Activated CD4-positive, alpha-beta T cell treated with anti-CD3 and anti-CD28 coated beads, Interleukin-2, amount 10 ng/mL, durations not matched to agents 24 days and 14 days (primary cell): ENCODE measurements around the gene CACNA1A. TPM values are rescaled to one million over a fixed set of nuclear protein-coding genes. Genes with fewer than 3 reads are reported as not detected.
"Not testable (repeated sequence)": the region's sequence is repeated elsewhere in the genome, so short reads cannot be mapped to it uniquely, and the experiment has no call there.

Experiments
- DNase-seq: peaks from one replicate; pipeline ENCODE4 v3.0.0; 2022
- H3K27ac Mint-ChIP-seq: one replicate; pipeline ENCODE4 v1.8.0; 2022; ENCODE audit warnings: mild to moderate bottlenecking, mixed read lengths
- H3K27me3 Mint-ChIP-seq: one replicate; pipeline ENCODE4 v1.8.0; 2022; ENCODE audit warnings: mixed read lengths
- H3K36me3 Mint-ChIP-seq: one replicate; pipeline ENCODE4 v1.8.0; 2022; ENCODE audit warnings: low read depth, mild to moderate bottlenecking, mixed read lengths
- H3K4me1 Mint-ChIP-seq: one replicate; pipeline ENCODE4 v1.8.0; 2021; ENCODE audit warnings: mixed read lengths
- H3K4me3 Mint-ChIP-seq: one replicate; pipeline ENCODE4 v1.8.0; 2022; ENCODE audit warnings: mild to moderate bottlenecking, moderate library complexity, mixed read lengths
- H3K9me3 Mint-ChIP-seq: one replicate; pipeline ENCODE4 v1.8.0; 2021; ENCODE audit warnings: mixed read lengths
- intact Hi-C: fragments of 100-400 bp; cut with micrococcal nuclease; formaldehyde crosslinking; loops from one replicate; pipeline ENCODE4 v1.15.1; 2023
- total RNA-seq: library from RNA; stranded (reverse); gene quantifications from 2 replicates; pipeline ENCODE4 v1.2.3, GENCODE V29; 2022

Gene CACNA1A
- total RNA-seq, 1 donor from 2014 or later: 0.28 TPM

GRCh38 chr19:13262450-13262849 is 243.8 kb downstream of the CACNA1A start:
- peak; percentile 74 for DNase-seq
- peaks cover under 1% of the 10 kb centered on the region for H3K9me3 Mint-ChIP-seq
- H3K27ac Mint-ChIP-seq: no peak overlapping the region
- peaks cover 22% of the 10 kb centered on the region for H3K27me3 Mint-ChIP-seq
- H3K4me3 Mint-ChIP-seq: no peak overlapping the region
- peaks cover 17% of the 10 kb centered on the region for H3K4me1 Mint-ChIP-seq
- H3K36me3 Mint-ChIP-seq: peaks cover under 1% of the 10 kb centered on the region
- intact Hi-C loops: loop anchor here (1.0 to 10.0 kb wide), 3 partner anchors 54 to 278 kb away; no protein-coding TSS in a partner anchor

- DNase-seq: peak; percentile 58
- Mint-ChIP-seq H3K27ac (peak overlapping the region; percentile 74), H3K9me3 (peaks cover 8% of the 10 kb centered on the region), H3K27me3 (peaks cover 25% of the 10 kb centered on the region), H3K4me1 (peaks cover 17% of the 10 kb centered on the region), H3K36me3 (peaks cover 2% of the 10 kb centered on the region), H3K4me3 (peak overlapping the region; percentile 68)
- intact Hi-C loops: loop anchor here (10.0 kb wide), 1 partner anchor 276 kb away; no protein-coding TSS in a partner anchor
These were observed 245.2 kb downstream of the CACNA1A start for GRCh38 chr19:13260883-13261653.

GRCh38 chr19:13256918-13257317 is 249.4 kb downstream of the CACNA1A start:
- no peak overlapping the region for H3K27ac Mint-ChIP-seq
- H3K36me3 Mint-ChIP-seq: peaks cover 2% of the 10 kb centered on the region
- intact Hi-C loops: no loop called here
- H3K4me1 Mint-ChIP-seq: peaks cover 10% of the 10 kb centered on the region
- peaks cover 8% of the 10 kb centered on the region for H3K9me3 Mint-ChIP-seq
- peaks cover 21% of the 10 kb centered on the region for H3K27me3 Mint-ChIP-seq
- H3K4me3 Mint-ChIP-seq: no peak overlapping the region
- no peak for DNase-seq

- H3K27me3 Mint-ChIP-seq: peaks cover 21% of the 10 kb centered on the region
- H3K4me1 Mint-ChIP-seq, intact Hi-C loops: not testable (repeated sequence)
These were observed 249.9 kb downstream of the CACNA1A start for GRCh38 chr19:13256398-13256797.

GRCh38 chr19:13255719-13256059 is 250.6 kb downstream of the CACNA1A start:
- peaks cover 21% of the 10 kb centered on the region for H3K27me3 Mint-ChIP-seq

More at GRCh38 chr19:13256398-13256797, 249.9 kb downstream of the CACNA1A start:
- not testable (repeated sequence) for H3K9me3 Mint-ChIP-seq, H3K36me3 Mint-ChIP-seq, DNase-seq, H3K4me3 Mint-ChIP-seq, H3K27ac Mint-ChIP-seq

GRCh38 chr19:13255041-13255718 is 251.1 kb downstream of the CACNA1A start:
- no peak overlapping the region for H3K27ac Mint-ChIP-seq
- no peak for DNase-seq
- no peaks in the 10 kb centered on the region for H3K4me1 Mint-ChIP-seq
- H3K36me3 Mint-ChIP-seq: peaks cover 2% of the 10 kb centered on the region
- peaks cover 21% of the 10 kb centered on the region for H3K27me3 Mint-ChIP-seq
- H3K9me3 Mint-ChIP-seq: peaks cover 8% of the 10 kb centered on the region
- intact Hi-C loops: no loop called here
- no peak overlapping the region for H3K4me3 Mint-ChIP-seq

More at GRCh38 chr19:13255719-13256059, 250.6 kb downstream of the CACNA1A start:
- Mint-ChIP-seq H3K4me1 (peaks cover 1% of the 10 kb centered on the region), H3K27ac (no peak overlapping the region), H3K9me3 (peaks cover 8% of the 10 kb centered on the region), H3K4me3 (no peak overlapping the region), H3K36me3 (peaks cover 2% of the 10 kb centered on the region)
- intact Hi-C loops: no loop called here
- DNase-seq: no peak

- Mint-ChIP-seq H3K4me3 (no peak overlapping the region), H3K4me1 (no peaks in the 10 kb centered on the region), H3K9me3 (peaks cover 8% of the 10 kb centered on the region), H3K27me3 (peaks cover 12% of the 10 kb centered on the region), H3K36me3 (peaks cover 2% of the 10 kb centered on the region), H3K27ac (no peak overlapping the region)
- intact Hi-C loops: no loop called here
- no peak for DNase-seq
These were observed 253.5 kb downstream of the CACNA1A start for GRCh38 chr19:13252569-13253335.

GRCh38 chr19:13244920-13245319 is 261.4 kb downstream of the CACNA1A start:
- Mint-ChIP-seq H3K27me3 (no peaks in the 10 kb centered on the region), H3K4me1 (peaks cover 6% of the 10 kb centered on the region), H3K9me3 (no peaks in the 10 kb centered on the region), H3K27ac (no peak overlapping the region), H3K36me3 (no peaks in the 10 kb centered on the region), H3K4me3 (no peak overlapping the region)
- intact Hi-C loops: no loop called here
- DNase-seq: no peak

- H3K27me3 Mint-ChIP-seq: no peaks in the 10 kb centered on the region
- H3K4me1 Mint-ChIP-seq: peaks cover 6% of the 10 kb centered on the region
- H3K27ac Mint-ChIP-seq: no peak overlapping the region
- no peaks in the 10 kb centered on the region for H3K36me3 Mint-ChIP-seq
- peak overlapping the region; percentile 6 for H3K4me3 Mint-ChIP-seq
- intact Hi-C loops: no loop called here
- H3K9me3 Mint-ChIP-seq: no peaks in the 10 kb centered on the region
- no peak for DNase-seq
These were observed 264.8 kb downstream of the CACNA1A start for GRCh38 chr19:13241231-13242104.

GRCh38 chr19:13240312-13241022 is 265.8 kb downstream of the CACNA1A start:
- no peak for DNase-seq
- H3K9me3 Mint-ChIP-seq: peaks cover 2% of the 10 kb centered on the region
- H3K27ac Mint-ChIP-seq: no peak overlapping the region
- no peaks in the 10 kb centered on the region for H3K27me3 Mint-ChIP-seq
- no peak overlapping the region for H3K4me3 Mint-ChIP-seq
- H3K36me3 Mint-ChIP-seq: peaks cover under 1% of the 10 kb centered on the region
- intact Hi-C loops: no loop called here
- peaks cover 6% of the 10 kb centered on the region for H3K4me1 Mint-ChIP-seq

GRCh38 chr19:13238891-13239534 is 267.3 kb downstream of the CACNA1A start:
- intact Hi-C loops: no loop called here
- no peaks in the 10 kb centered on the region for H3K27me3 Mint-ChIP-seq
- peaks cover 12% of the 10 kb centered on the region for H3K4me1 Mint-ChIP-seq
- no peak overlapping the region for H3K4me3 Mint-ChIP-seq
- no peak overlapping the region for H3K27ac Mint-ChIP-seq
- peaks cover 5% of the 10 kb centered on the region for H3K9me3 Mint-ChIP-seq
- DNase-seq: no peak
- H3K36me3 Mint-ChIP-seq: peaks cover 2% of the 10 kb centered on the region

GRCh38 chr19:13234518-13234917 is 271.8 kb downstream of the CACNA1A start:
- Mint-ChIP-seq H3K27ac (peak overlapping the region; percentile 25), H3K36me3 (peaks cover 2% of the 10 kb centered on the region), H3K4me3 (peak overlapping the region; percentile 6), H3K4me1 (peaks cover 6% of the 10 kb centered on the region), H3K27me3 (peaks cover 6% of the 10 kb centered on the region), H3K9me3 (peaks cover 5% of the 10 kb centered on the region)
- intact Hi-C loops: no loop called here
- peak; percentile 81 for DNase-seq
